Heart right ventricle (tissue), 16 donors: ENCODE measurements around the gene TRPV6. TPM values are rescaled to one million over a fixed set of nuclear protein-coding genes. Genes with fewer than 3 reads are reported as not detected.

Experiments
- ATAC-seq, 8 donors: fragments of 200-7000 bp; cut with Tn5 transposase; one replicate each; pipeline ENCODE4 v1.9.1; 2020; ENCODE audit warnings: mild to moderate bottlenecking in 8 of 8, moderate library complexity in 8 of 8, moderate number of reproducible peaks in 1 of 8
- DNase-seq, 2 donors: peaks; one replicate each; pipeline ENCODE4 v3.0.0-alpha.2; 2020
- H3K27ac ChIP-seq, 10 donors: fragments of 200-600 bp; sonication (generic) in 2 of 10; one replicate each; pipeline versions ENCODE4 v1.5.0 to v1.8.0; 2020 to 2022; ENCODE audit warnings: mild to moderate bottlenecking in 3 of 10
- H3K27me3 ChIP-seq, 7 donors: fragments of 200-600 bp; one replicate each; pipeline ENCODE4 v1.8.0; 2021 to 2022; ENCODE audit warnings: mild to moderate bottlenecking in 2 of 7
- H3K36me3 ChIP-seq, 9 donors: fragments of 200-600 bp; sonication (generic) in 1 of 9; one replicate each; pipeline versions ENCODE4 v1.5.0 to v1.8.0; 2020 to 2022; ENCODE audit warnings: mild to moderate bottlenecking in 2 of 9
- H3K4me1 ChIP-seq, 9 donors: fragments of 200-600 bp; sonication (generic) in 1 of 9; one replicate each; pipeline versions ENCODE4 v1.5.0 to v1.8.0; 2020 to 2022; ENCODE audit warnings: mild to moderate bottlenecking in 4 of 9
- H3K4me3 ChIP-seq, 10 donors: fragments of 200-600 bp; sonication (generic) in 2 of 10; one replicate each; pipeline versions ENCODE4 v1.5.0 to v1.8.0; 2020 to 2022; ENCODE audit warnings: mild to moderate bottlenecking in 7 of 10, moderate library complexity in 2 of 10
- H3K9me3 ChIP-seq, 11 donors: fragments of 200-600 bp in 10 of 11; sonication (generic) in 2 of 11; one replicate each; pipeline versions ENCODE4 v1.5.0 to v1.8.0; 2013 to 2022; ENCODE audit warnings: mild to moderate bottlenecking in 2 of 11, control low read depth in 1 of 11, moderate library complexity in 1 of 11
- WGBS, 2 donors: extraction: QIAGEN DNeasy Blood & Tissue Kit; methylation state at CpG; one replicate each; pipeline ENCODE4 v1.1.7; 2013; ENCODE audit warnings: inconsistent platforms in 1 of 2; 5-methylcytosine and 5-hydroxymethylcytosine counted together
- intact Hi-C, 10 donors: fragments of 100-400 bp; cut with DNase I; formaldehyde crosslinking; loops; one replicate each; pipeline versions ENCODE4 v1.11.1 to v1.14.2; 2022
- polyA plus RNA-seq, 2 donors: library from polyadenylated mRNA; stranded (reverse); fragments of 200-250 nt; gene quantifications; one replicate each; pipeline ENCODE4 v1.2.3, GENCODE V29; 2013
- total RNA-seq, 10 donors: library from RNA; stranded (reverse); fragmentation: NEBNext Ultra II Directional in 3 of 10; extraction: Animal tissue kit (Norgen Biotek cat#: 25700) in 3 of 10; gene quantifications; one replicate each; pipeline versions ENCODE4 v1.2.1 to v1.2.4, GENCODE V29; 2021 to 2023
- TF ChIP-seq, protein P1 (sequence below), 9 donors: fragments of 200-600 bp; sonication (generic) in 2 of 9; IDR thresholded peaks; one replicate each; pipeline versions ENCODE4 v1.5.0 to v1.8.0; 2021 to 2022; ENCODE audit warnings: antibody characterized with exemption in 9 of 9, mild to moderate bottlenecking in 5 of 9, moderate library complexity in 1 of 9
- donor health status: Arrhythmogenic right ventricular cardiomyopathy.
- donor health status: ischemic (EF 13 %, LVEDD 7.1; RV severe dilation, severe dysfunction).
- donor health status: healthy with polysubstance abuse.
- donor health status: DM: no; HTN: yes; CAD: no.
- donor health status: DM: no; HTN: no; CAD: no.
- donor health status: ischemic (EF 25% LVEDD 6.9; RV normal size, moderate dysfunction).
- donor health status: ischemic (EF 25% LVEDD 5.7; RV mildly dilated, moderate dysfunction).
- donor health status: healthy.
- donor health status: DM: yes; HTN: yes; CAD: no.
- donor health status: Ischemic cardiomyopathy.
- donor health status: ischemic (EF 35%, LVEDD 5.7; RV mildly dilated, moderate dysfunction).
- donor health status: nonischemic (EF 11% LVEDD 7.7; RV severe dilation, severe dysfunction).
- donor health status: DM: yes; HTN: yes; CAD: no.
- donor health status: PGD.
- donor health status: ischemic (EF 29% LVEDD 5.4; RV normal size, mild dysfunction).
- donor health status: nonischemic (EF 23%, LVEDD 6.1; RV moderate dilation, normal function).

The TRPV6 gene
- total and polyA plus RNA-seq, 12 donors, result 0.03 TPM; not detected in 11

DNA sequence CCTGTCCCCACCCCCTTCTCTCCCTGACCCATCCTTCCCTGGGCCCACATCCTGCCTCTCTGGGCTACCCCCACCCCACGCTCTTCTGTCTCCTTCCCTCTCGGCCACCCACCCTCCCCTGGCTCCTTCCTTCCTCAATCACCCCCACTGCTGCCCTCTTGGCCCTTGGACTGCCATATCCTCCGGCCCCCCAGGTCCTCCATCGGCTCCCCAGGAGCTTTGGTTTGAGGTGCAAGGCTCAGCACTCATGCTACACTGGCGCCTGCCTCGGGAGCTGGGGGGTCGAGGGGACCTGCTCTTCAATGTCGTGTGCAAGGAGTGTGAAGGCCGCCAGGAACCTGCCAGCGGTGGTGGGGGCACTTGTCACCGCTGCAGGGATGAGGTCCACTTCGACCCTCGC is 19.8 kb downstream of the TRPV6 start:
- DNase-seq (no peak), ATAC-seq (no peak)
- H3K4me1 ChIP-seq, result no peaks in the 10 kb centered on the region
- no peak overlapping the region for H3K27ac ChIP-seq
- H3K27me3 ChIP-seq, result no peaks in the 10 kb centered on the region
- H3K4me3 ChIP-seq, result no peak overlapping the region
- H3K36me3 ChIP-seq, result no peaks in the 10 kb centered on the region
- WGBS, 2 donors, result 52 to 60% methylated on average over 13 of the region's 13 CpGs
- TF ChIP-seq, protein P1, sequence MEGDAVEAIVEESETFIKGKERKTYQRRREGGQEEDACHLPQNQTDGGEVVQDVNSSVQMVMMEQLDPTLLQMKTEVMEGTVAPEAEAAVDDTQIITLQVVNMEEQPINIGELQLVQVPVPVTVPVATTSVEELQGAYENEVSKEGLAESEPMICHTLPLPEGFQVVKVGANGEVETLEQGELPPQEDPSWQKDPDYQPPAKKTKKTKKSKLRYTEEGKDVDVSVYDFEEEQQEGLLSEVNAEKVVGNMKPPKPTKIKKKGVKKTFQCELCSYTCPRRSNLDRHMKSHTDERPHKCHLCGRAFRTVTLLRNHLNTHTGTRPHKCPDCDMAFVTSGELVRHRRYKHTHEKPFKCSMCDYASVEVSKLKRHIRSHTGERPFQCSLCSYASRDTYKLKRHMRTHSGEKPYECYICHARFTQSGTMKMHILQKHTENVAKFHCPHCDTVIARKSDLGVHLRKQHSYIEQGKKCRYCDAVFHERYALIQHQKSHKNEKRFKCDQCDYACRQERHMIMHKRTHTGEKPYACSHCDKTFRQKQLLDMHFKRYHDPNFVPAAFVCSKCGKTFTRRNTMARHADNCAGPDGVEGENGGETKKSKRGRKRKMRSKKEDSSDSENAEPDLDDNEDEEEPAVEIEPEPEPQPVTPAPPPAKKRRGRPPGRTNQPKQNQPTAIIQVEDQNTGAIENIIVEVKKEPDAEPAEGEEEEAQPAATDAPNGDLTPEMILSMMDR (IDR thresholded peaks at IDR 0.05), result no peak
- no peaks in the 10 kb centered on the region for H3K9me3 ChIP-seq
- intact Hi-C loops, result no loop called here

DNA sequence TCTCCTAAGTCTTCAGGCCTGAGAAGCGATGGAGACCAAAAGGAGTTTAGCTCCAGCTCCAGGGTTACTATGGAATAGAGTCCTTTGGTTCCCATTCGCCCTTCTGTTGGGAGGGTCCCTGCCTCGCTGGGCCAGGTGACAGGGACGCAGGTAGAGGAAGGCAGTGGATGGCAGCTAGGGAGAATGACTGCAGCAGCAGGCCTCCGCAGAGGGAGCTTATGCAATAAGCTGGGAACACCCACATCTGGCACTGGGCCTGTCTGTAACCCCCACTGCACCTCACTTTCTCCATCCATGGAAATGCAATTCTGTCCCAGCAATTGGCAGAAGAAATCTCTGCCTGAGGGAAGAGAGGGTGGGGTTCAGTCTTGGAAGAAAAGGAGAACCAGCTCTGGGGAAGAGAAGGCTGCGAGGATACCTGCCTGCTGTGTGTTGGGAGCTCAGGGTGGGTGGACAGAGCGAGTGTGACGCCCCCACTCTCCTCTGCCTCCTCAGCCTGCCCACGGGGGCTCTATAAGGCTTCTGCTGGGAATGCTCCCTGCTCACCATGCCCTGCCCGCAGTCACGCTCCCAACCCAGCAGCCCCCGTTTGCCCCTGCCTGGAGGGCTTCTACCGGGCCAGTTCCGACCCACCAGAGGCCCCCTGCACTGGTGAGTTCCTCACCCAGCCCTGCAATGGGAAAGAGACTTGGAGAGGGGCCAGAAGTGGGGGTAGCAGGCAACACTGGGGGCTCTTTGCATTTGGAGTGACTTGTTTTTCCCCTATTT is 20.4 kb downstream of the TRPV6 start:
- no peaks in the 10 kb centered on the region for H3K4me1 ChIP-seq
- TF ChIP-seq, protein P1 (IDR thresholded peaks at IDR 0.05), result no peak
- no peak overlapping the region for H3K27ac ChIP-seq
- no peak overlapping the region for H3K4me3 ChIP-seq
- WGBS, 2 donors, result 79 to 83% methylated on average over 14 of the region's 14 CpGs
- intact Hi-C loops, result no loop called here
- no peaks in the 10 kb centered on the region for H3K9me3 ChIP-seq
- no peak for DNase-seq
- no peak for ATAC-seq
- no peaks in the 10 kb centered on the region for H3K36me3 ChIP-seq
- H3K27me3 ChIP-seq, result peaks cover 0 to under 1% (median 0%) of the 10 kb centered on the region in 7 donors

DNA sequence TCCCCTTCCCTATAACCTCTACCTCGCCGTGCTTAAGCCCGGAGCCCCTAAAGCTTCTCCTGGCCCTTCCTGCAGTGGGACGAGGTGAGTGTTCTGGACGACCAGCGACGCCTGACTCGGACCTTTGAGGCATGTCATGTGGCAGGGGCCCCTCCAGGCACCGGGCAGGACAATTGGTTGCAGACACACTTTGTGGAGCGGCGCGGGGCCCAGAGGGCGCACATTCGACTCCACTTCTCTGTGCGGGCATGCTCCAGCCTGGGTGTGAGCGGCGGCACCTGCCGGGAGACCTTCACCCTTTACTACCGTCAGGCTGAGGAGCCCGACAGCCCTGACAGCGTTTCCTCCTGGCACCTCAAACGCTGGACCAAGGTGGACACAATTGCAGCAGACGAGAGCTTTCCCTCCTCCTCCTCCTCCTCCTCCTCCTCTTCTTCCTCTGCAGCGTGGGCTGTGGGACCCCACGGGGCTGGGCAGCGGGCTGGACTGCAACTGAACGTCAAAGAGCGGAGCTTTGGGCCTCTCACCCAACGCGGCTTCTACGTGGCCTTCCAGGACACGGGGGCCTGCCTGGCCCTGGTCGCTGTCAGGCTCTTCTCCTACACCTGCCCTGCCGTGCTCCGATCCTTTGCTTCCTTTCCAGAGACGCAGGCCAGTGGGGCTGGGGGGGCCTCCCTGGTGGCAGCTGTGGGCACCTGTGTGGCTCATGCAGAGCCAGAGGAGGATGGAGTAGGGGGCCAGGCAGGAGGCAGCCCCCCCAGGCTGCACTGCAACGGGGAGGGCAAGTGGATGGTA is 21.5 kb downstream of the TRPV6 start:
- Histone ChIP-seq H3K27me3 (peaks cover 0 to 5% (median 0%) of the 10 kb centered on the region in 7 donors), H3K9me3 (no peaks in the 10 kb centered on the region), H3K27ac (no peak overlapping the region), H3K36me3 (no peaks in the 10 kb centered on the region), H3K4me1 (peaks cover 0 to 6% (median 0%) of the 10 kb centered on the region in 9 donors), H3K4me3 (no peak overlapping the region)
- WGBS, 2 donors, result 86% methylated on average over 37 of the region's 37 CpGs
- DNase-seq (no peak), ATAC-seq (no peak)
- intact Hi-C loops, result no loop called here
- TF ChIP-seq, protein P1 (IDR thresholded peaks at IDR 0.05), result no peak

- WGBS, 2 donors, result 78 to 86% methylated on average over 7 of the region's 7 CpGs
- no peak for DNase-seq
- intact Hi-C loops, result no loop called here
Observed at GRCh38 chr7:142862786-142863400, 22.7 kb downstream of the TRPV6 start.

More at GRCh38 chr7:142862786-142863400, 22.7 kb downstream of the TRPV6 start:
- Histone ChIP-seq H3K4me3 (no peak overlapping the region), H3K27ac (no peak overlapping the region), H3K27me3 (peaks cover 0 to 5% (median 0%) of the 10 kb centered on the region in 7 donors), H3K4me1 (peaks cover 0 to 6% (median 0%) of the 10 kb centered on the region in 9 donors), H3K36me3 (no peaks in the 10 kb centered on the region), H3K9me3 (no peaks in the 10 kb centered on the region)
- no peak for ATAC-seq
- TF ChIP-seq, protein P1 (IDR thresholded peaks at IDR 0.05), result no peak
